DND-41 (cell line): ENCODE data around the gene STON2.

Source experiments
- ATAC-seq: fragments of 200-7000 bp; cut with Tn5 transposase; 3 replicates; pipeline ENCODE4 v1.9.1; 2021; ENCODE audit warnings: low read depth; ENCODE audit not compliant: insufficient read depth
- DNase-seq: peaks from one replicate; pipeline ENCODE4 v3.0.0-alpha.2; 2020
- H2AFZ ChIP-seq: 2 replicates; pipeline ENCODE4 v1.6.0; 2012; ENCODE audit warnings: low read depth, low read length
- H3K27ac ChIP-seq: 2 replicates; pipeline ENCODE4 v1.5.1; 2012; ENCODE audit warnings: low read length, inconsistent platforms
- H3K27me3 ChIP-seq: fragments of 200-600 bp; sonication (generic); 2 replicates; pipeline ENCODE4 v1.6.0; 2012; ENCODE audit warnings: low read length, mild to moderate bottlenecking, inconsistent platforms; ENCODE audit not compliant: insufficient read depth, poor library complexity
- H3K36me3 ChIP-seq: 2 replicates; pipeline ENCODE4 v1.5.1; 2012; ENCODE audit warnings: low read length, inconsistent platforms; ENCODE audit not compliant: insufficient read depth
- H3K4me1 ChIP-seq: 2 replicates; pipeline ENCODE4 v1.5.1; 2012; ENCODE audit warnings: mild to moderate bottlenecking, low read length; ENCODE audit not compliant: insufficient read depth
- H3K4me2 ChIP-seq: 2 replicates; pipeline ENCODE4 v1.6.0; 2012; ENCODE audit warnings: mild to moderate bottlenecking, moderate library complexity, low read length, inconsistent platforms; ENCODE audit not compliant: insufficient read depth
- H3K4me3 ChIP-seq, 2 experiments: fragments of 200-600 bp in 1 of 2; shearing (Covaris generic) in 1 of 2; 2 replicates each; pipeline ENCODE4 v1.5.1; 2012 to 2016; ENCODE audit warnings: inconsistent platforms in 2 of 2, low read length in 2 of 2, mild to moderate bottlenecking in 2 of 2, low read depth in 1 of 2, moderate library complexity in 1 of 2
- H3K79me2 ChIP-seq: 2 replicates; pipeline ENCODE4 v1.6.0; 2012; ENCODE audit warnings: low read length, inconsistent platforms; ENCODE audit not compliant: insufficient read depth
- H3K9ac ChIP-seq: 2 replicates; pipeline ENCODE4 v1.6.0; 2012; ENCODE audit warnings: low read depth, mild to moderate bottlenecking, inconsistent platforms, low read length, moderate library complexity
- H3K9me3 ChIP-seq: 2 replicates; pipeline ENCODE4 v1.5.1; 2012; ENCODE audit warnings: low read length, moderate library complexity, mild to moderate bottlenecking, inconsistent platforms; ENCODE audit not compliant: insufficient read depth, severe bottlenecking
- H4K20me1 ChIP-seq: 2 replicates; pipeline ENCODE4 v1.6.0; 2012; ENCODE audit warnings: low read length; ENCODE audit not compliant: insufficient read depth
- CTCF ChIP-seq: IDR thresholded peaks from 2 replicates; pipeline ENCODE4 v1.5.1; 2012; ENCODE audit warnings: borderline replicate concordance, low read length, moderate library complexity, mild to moderate bottlenecking; ENCODE audit not compliant: poor library complexity, severe bottlenecking; ENCODE audit errors: extremely low read depth
- EZH2 ChIP-seq: IDR thresholded peaks from 3 replicates; pipeline ENCODE4 v1.6.1; 2012; ENCODE audit warnings: borderline replicate concordance, low read depth, mild to moderate bottlenecking, moderate library complexity, low read length, inconsistent platforms; ENCODE audit not compliant: severe bottlenecking

Gene STON2

GRCh38 chr14:81219210-81219758 is 180.8 kb downstream of the STON2 start:
- Histone ChIP-seq H4K20me1 (peaks cover 4% of the 10 kb centered on the region; the same call in 1 of the 2 replicates), H3K4me1 (peaks cover 59% of the 10 kb centered on the region), H3K9ac (peak overlapping the region; percentile 97), H2AFZ (peak overlapping the region; percentile 52), H3K9me3 (no peaks in the 10 kb centered on the region), H3K4me3 (peak overlapping the region; percentile 85 to 95), H3K4me2 (peak overlapping the region; percentile 70), H3K27ac (peak overlapping the region; percentile 99), H3K79me2 (peaks cover 61% of the 10 kb centered on the region), H3K27me3 (no peaks in the 10 kb centered on the region), H3K36me3 (peaks cover 26% of the 10 kb centered on the region)
- DNase-seq (peak; percentile 93), ATAC-seq (peak; percentile 75)
- TF ChIP-seq EZH2 (no peak), CTCF (no peak)

- peak; percentile 30 for DNase-seq
- H3K4me1 ChIP-seq = peaks cover 21% of the 10 kb centered on the region
- ATAC-seq = peak; percentile 75
- H3K27me3 ChIP-seq = no peaks in the 10 kb centered on the region
- no peak overlapping the region for H3K27ac ChIP-seq
- no peaks in the 10 kb centered on the region for H3K9me3 ChIP-seq
- peak; percentile 49 for TF ChIP-seq CTCF
- TF ChIP-seq EZH2 = no peak
- no peak overlapping the region for H3K9ac ChIP-seq
- H4K20me1 ChIP-seq = peaks cover 30% of the 10 kb centered on the region; the same call in 1 of the 2 replicates
- peaks cover 95% of the 10 kb centered on the region for H3K36me3 ChIP-seq
- H2AFZ ChIP-seq = no peak overlapping the region
- H3K4me3 ChIP-seq = no peak overlapping the region
- no peak overlapping the region for H3K4me2 ChIP-seq
- H3K79me2 ChIP-seq = peaks cover 100% of the 10 kb centered on the region
These were observed 188.3 kb downstream of the STON2 start for GRCh38 chr14:81211844-81212243.
